ENCODE results near the gene MYO1D. TPM values are rescaled to one million over a fixed set of nuclear protein-coding genes. Genes with fewer than 3 reads are reported as not detected.
"Not testable (repeated sequence)": the region's sequence is repeated elsewhere in the genome, so short reads cannot be mapped to it uniquely, and the experiment has no call there.

MYO1D gene
- total and polyA plus RNA-seq, 4 donors: 4.5 to 22.9 (median 13.3) TPM

DNA sequence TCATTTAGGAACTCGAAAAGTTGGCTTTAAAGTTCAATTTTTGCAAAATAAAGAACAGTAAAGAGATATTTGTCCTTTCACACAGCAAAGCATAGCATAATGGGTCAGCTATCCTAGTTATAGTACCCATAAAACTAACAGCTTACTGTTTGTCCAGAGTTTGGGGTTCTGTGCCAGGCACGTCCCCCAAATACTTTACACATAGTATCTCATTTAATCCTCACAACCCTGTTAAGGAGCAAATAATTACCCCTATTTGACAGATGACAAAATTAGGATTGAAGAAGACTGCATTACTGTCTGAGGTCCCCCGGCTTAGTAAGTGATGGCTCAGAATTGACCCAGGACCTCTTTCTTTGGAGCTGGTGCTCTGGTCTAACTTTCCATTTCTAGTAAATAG lies 52.6 kb downstream of the MYO1D start:
- no peak for TF ChIP-seq GABPA (IDR thresholded peaks at IDR 0.05 in 1 of 2, conservative IDR thresholded peaks at IDR 0.05 in 1 of 2)
- no peak for TF ChIP-seq EGR1 (IDR thresholded peaks at IDR 0.05; ENCODE audit: low read depth in 2 of 2)
- no peak for TF ChIP-seq HNF4G (IDR thresholded peaks at IDR 0.05)
- TF ChIP-seq NR2F2 (IDR thresholded peaks at IDR 0.05): no peak
- TF ChIP-seq FOXA2 (IDR thresholded peaks at IDR 0.05): no peak
- TF ChIP-seq, protein P1, sequence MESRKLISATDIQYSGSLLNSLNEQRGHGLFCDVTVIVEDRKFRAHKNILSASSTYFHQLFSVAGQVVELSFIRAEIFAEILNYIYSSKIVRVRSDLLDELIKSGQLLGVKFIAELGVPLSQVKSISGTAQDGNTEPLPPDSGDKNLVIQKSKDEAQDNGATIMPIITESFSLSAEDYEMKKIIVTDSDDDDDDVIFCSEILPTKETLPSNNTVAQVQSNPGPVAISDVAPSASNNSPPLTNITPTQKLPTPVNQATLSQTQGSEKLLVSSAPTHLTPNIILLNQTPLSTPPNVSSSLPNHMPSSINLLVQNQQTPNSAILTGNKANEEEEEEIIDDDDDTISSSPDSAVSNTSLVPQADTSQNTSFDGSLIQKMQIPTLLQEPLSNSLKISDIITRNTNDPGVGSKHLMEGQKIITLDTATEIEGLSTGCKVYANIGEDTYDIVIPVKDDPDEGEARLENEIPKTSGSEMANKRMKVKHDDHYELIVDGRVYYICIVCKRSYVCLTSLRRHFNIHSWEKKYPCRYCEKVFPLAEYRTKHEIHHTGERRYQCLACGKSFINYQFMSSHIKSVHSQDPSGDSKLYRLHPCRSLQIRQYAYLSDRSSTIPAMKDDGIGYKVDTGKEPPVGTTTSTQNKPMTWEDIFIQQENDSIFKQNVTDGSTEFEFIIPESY (IDR thresholded peaks at IDR 0.05): no peak
- TF ChIP-seq RXRA (IDR thresholded peaks at IDR 0.05): no peak
- no peak for TF ChIP-seq RAD21 (IDR thresholded peaks at IDR 0.05)
- TF ChIP-seq, protein P2, sequence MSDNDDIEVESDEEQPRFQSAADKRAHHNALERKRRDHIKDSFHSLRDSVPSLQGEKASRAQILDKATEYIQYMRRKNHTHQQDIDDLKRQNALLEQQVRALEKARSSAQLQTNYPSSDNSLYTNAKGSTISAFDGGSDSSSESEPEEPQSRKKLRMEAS (IDR thresholded peaks at IDR 0.05): no peak
- no peak for TF ChIP-seq TAF1 (conservative IDR thresholded peaks at IDR 0.05)
- Histone ChIP-seq H3K4me1 (ENCODE audit: control insufficient read depth in 4 of 4, insufficient read depth in 4 of 4, low read length in 3 of 4) (peaks cover 0 to 15% (median 7%) of the 10 kb centered on the region in 4 donors), H3K9ac (ENCODE audit: low read depth in 1 of 2, low read length in 2 of 2) (no peak overlapping the region), H3K36me3 (ENCODE audit: control insufficient read depth in 4 of 4, insufficient read depth in 3 of 4, low read depth in 1 of 4, low read length in 3 of 4) (no peaks in the 10 kb centered on the region), H3K9me3 (ENCODE audit: control insufficient read depth in 4 of 4, low read length in 3 of 4) (no peaks in the 10 kb centered on the region), H3K4me3 (ENCODE audit: low read depth in 1 of 3, low read length in 3 of 3) (no peak overlapping the region), H3K27me3 (ENCODE audit: control insufficient read depth in 4 of 4, insufficient read depth in 4 of 4, low read length in 3 of 4) (no peaks in the 10 kb centered on the region), H3K27ac (ENCODE audit: low read depth in 1 of 2, low read length in 2 of 2) (no peak overlapping the region)
- DNase-seq (ENCODE audit: low spot score): no peak
- WGBS: 92% methylated on average over 3 of the region's 3 CpGs

DNA sequence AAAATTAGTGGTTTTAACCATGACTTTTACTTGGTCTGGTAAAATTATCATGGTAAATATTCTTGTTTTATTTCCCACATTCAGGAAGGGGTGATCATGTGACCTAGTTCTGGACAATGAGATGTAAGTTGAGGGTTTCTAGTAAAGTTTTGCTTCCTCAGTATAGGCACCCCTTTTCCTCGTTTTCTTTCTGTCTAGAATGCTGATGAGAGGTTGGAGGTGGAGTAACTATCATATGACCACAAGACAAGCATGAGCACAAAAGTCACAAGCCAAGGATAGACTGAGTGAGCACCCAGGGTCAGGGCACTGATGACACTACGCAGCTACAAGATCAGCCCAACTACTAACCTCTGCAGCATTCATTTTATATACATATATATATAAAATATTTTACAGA lies 53.9 kb downstream of the MYO1D start:
- TF ChIP-seq, protein P3, sequence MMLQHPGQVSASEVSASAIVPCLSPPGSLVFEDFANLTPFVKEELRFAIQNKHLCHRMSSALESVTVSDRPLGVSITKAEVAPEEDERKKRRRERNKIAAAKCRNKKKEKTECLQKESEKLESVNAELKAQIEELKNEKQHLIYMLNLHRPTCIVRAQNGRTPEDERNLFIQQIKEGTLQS (IDR thresholded peaks at IDR 0.05): no peak
- TF ChIP-seq YY1 (IDR thresholded peaks at IDR 0.05): no peak
- TF ChIP-seq, protein P2 (IDR thresholded peaks at IDR 0.05): no peak
- no peak for TF ChIP-seq HNF4G (IDR thresholded peaks at IDR 0.05)
- TF ChIP-seq, protein P4, sequence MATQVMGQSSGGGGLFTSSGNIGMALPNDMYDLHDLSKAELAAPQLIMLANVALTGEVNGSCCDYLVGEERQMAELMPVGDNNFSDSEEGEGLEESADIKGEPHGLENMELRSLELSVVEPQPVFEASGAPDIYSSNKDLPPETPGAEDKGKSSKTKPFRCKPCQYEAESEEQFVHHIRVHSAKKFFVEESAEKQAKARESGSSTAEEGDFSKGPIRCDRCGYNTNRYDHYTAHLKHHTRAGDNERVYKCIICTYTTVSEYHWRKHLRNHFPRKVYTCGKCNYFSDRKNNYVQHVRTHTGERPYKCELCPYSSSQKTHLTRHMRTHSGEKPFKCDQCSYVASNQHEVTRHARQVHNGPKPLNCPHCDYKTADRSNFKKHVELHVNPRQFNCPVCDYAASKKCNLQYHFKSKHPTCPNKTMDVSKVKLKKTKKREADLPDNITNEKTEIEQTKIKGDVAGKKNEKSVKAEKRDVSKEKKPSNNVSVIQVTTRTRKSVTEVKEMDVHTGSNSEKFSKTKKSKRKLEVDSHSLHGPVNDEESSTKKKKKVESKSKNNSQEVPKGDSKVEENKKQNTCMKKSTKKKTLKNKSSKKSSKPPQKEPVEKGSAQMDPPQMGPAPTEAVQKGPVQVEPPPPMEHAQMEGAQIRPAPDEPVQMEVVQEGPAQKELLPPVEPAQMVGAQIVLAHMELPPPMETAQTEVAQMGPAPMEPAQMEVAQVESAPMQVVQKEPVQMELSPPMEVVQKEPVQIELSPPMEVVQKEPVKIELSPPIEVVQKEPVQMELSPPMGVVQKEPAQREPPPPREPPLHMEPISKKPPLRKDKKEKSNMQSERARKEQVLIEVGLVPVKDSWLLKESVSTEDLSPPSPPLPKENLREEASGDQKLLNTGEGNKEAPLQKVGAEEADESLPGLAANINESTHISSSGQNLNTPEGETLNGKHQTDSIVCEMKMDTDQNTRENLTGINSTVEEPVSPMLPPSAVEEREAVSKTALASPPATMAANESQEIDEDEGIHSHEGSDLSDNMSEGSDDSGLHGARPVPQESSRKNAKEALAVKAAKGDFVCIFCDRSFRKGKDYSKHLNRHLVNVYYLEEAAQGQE (IDR thresholded peaks at IDR 0.05): no peak
- TF ChIP-seq HNF4A (conservative IDR thresholded peaks at IDR 0.05): no peak
- TF ChIP-seq EGR1 (IDR thresholded peaks at IDR 0.05; ENCODE audit: low read depth in 2 of 2): no peak
- TF ChIP-seq, protein P5, sequence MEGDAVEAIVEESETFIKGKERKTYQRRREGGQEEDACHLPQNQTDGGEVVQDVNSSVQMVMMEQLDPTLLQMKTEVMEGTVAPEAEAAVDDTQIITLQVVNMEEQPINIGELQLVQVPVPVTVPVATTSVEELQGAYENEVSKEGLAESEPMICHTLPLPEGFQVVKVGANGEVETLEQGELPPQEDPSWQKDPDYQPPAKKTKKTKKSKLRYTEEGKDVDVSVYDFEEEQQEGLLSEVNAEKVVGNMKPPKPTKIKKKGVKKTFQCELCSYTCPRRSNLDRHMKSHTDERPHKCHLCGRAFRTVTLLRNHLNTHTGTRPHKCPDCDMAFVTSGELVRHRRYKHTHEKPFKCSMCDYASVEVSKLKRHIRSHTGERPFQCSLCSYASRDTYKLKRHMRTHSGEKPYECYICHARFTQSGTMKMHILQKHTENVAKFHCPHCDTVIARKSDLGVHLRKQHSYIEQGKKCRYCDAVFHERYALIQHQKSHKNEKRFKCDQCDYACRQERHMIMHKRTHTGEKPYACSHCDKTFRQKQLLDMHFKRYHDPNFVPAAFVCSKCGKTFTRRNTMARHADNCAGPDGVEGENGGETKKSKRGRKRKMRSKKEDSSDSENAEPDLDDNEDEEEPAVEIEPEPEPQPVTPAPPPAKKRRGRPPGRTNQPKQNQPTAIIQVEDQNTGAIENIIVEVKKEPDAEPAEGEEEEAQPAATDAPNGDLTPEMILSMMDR (IDR thresholded peaks at IDR 0.05; ENCODE audit: low read depth, low read length, missing input control): no peak
- TF ChIP-seq JUND (IDR thresholded peaks at IDR 0.05): no peak
- no peak for TF ChIP-seq FOXA1 (IDR thresholded peaks at IDR 0.05)
- TF ChIP-seq RXRA (IDR thresholded peaks at IDR 0.05): no peak
- no peak for TF ChIP-seq RAD21 (IDR thresholded peaks at IDR 0.05)
- 52% methylated on average over 2 of the region's 2 CpGs for WGBS
- no peaks in the 10 kb centered on the region for H3K36me3 ChIP-seq (ENCODE audit: control insufficient read depth in 4 of 4, insufficient read depth in 3 of 4, low read depth in 1 of 4, low read length in 3 of 4)
- H3K27ac ChIP-seq (ENCODE audit: low read depth in 1 of 2, low read length in 2 of 2): no peak overlapping the region
- no peaks in the 10 kb centered on the region for H3K27me3 ChIP-seq (ENCODE audit: control insufficient read depth in 4 of 4, insufficient read depth in 4 of 4, low read length in 3 of 4)
- peaks cover 0 to 5% (median 2%) of the 10 kb centered on the region in 4 donors for H3K4me1 ChIP-seq (ENCODE audit: control insufficient read depth in 4 of 4, insufficient read depth in 4 of 4, low read length in 3 of 4)
- DNase-seq (ENCODE audit: low spot score): no peak
- no peak overlapping the region for H3K9ac ChIP-seq (ENCODE audit: low read depth in 1 of 2, low read length in 2 of 2)
- no peaks in the 10 kb centered on the region for H3K9me3 ChIP-seq (ENCODE audit: control insufficient read depth in 4 of 4, low read length in 3 of 4)
- H3K4me3 ChIP-seq (ENCODE audit: low read depth in 1 of 3, low read length in 3 of 3): peak overlapping the region in 2 of 3 donors; percentile 49 to 67

DNA sequence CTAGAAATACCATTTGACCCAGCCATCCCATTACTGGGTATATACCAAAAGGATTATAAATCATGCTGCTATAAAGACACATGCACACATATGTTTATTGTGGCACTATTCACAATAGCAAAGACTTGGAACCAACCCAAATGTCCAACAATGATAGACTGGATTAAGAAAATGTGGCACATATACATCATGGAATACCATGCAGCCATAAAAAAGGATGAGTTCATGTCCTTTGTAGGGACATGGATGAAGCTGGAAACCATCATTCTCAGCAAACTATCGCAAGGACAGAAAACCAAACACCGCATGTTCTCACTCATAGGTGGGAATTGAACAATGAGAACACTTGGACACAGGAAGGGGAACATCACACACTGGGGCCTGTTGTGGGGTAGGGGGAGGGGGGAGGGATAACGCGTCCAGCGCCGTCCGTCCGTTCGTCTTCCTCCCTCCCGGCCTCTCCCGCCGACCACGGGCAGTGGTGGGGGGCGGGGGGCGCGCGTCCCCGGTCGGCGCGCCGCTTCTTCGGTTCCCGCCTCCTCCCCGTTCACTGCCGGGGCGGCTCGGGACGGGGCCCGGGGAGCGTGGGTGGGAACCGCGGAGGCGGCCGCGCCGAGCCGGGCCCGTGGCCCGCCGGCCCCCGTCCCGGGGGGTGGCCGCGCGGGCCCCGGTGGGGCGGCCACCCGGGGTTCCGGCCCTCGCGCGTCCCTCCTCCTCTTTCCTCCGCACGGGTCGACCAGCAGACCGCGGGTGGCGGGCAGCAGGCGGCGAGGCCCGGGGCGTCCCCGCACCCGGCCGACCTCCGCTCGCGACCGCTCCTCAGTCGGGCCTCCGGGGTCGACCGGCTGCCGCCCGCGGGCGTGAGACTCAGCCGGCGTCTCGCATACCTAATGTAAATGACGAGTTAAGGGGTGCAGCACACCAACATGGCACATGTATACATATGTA lies 54.7 kb downstream of the MYO1D start:
- WGBS: 21% methylated on average over 77 of the region's 82 CpGs
- not testable (repeated sequence) for H3K4me1 ChIP-seq (ENCODE audit: control insufficient read depth in 4 of 4, insufficient read depth in 4 of 4, low read length in 3 of 4); H3K27me3 ChIP-seq (ENCODE audit: control insufficient read depth in 4 of 4, insufficient read depth in 4 of 4, low read length in 3 of 4); H3K9ac ChIP-seq (ENCODE audit: low read depth in 1 of 2, low read length in 2 of 2); H3K27ac ChIP-seq (ENCODE audit: low read depth in 1 of 2, low read length in 2 of 2); H3K9me3 ChIP-seq (ENCODE audit: control insufficient read depth in 4 of 4, low read length in 3 of 4); H3K36me3 ChIP-seq (ENCODE audit: control insufficient read depth in 4 of 4, insufficient read depth in 3 of 4, low read depth in 1 of 4, low read length in 3 of 4)
- DNase-seq (ENCODE audit: low spot score): peak; percentile 44
- peak overlapping the region in 2 of 3 donors; percentile 49 to 67 for H3K4me3 ChIP-seq (ENCODE audit: low read depth in 1 of 3, low read length in 3 of 3)

Data from liver (tissue), 9 donors.